ENCODE measurements around the gene TPCN2. TPM values are rescaled to one million over a fixed set of nuclear protein-coding genes. Genes with fewer than 3 reads are reported as not detected.

Gene TPCN2
- total RNA-seq, 4 donors from 2014 or later = 12.7 to 16.9 (median 14.2) TPM

DNA sequence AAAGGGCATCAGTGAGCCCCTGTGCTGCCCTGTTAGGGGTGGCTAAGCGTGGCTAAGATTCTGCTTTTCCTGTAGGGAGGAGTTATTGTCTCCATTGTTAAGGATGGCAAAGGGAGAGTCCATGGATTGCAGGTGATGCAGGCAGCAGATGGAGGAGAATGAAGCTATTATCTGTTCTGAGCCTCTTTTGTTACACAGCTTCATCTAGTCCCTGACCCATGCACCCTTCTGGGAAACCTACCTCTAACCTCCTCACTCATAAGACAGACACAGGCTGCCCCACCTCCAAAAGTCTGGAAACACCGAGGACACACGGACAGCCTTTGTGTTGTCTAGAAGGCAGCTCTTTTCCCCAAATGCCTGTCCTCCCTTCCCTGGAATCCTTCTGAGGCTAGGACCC, 120.7 kb downstream of the TPCN2 start:
- no peak for DNase-seq (ENCODE audit: low spot score in 2 of 2)
- intact Hi-C loops (cut with DNase I; ENCODE audit: low total_unique reads) = no loop called here
- TF ChIP-seq, protein P1, sequence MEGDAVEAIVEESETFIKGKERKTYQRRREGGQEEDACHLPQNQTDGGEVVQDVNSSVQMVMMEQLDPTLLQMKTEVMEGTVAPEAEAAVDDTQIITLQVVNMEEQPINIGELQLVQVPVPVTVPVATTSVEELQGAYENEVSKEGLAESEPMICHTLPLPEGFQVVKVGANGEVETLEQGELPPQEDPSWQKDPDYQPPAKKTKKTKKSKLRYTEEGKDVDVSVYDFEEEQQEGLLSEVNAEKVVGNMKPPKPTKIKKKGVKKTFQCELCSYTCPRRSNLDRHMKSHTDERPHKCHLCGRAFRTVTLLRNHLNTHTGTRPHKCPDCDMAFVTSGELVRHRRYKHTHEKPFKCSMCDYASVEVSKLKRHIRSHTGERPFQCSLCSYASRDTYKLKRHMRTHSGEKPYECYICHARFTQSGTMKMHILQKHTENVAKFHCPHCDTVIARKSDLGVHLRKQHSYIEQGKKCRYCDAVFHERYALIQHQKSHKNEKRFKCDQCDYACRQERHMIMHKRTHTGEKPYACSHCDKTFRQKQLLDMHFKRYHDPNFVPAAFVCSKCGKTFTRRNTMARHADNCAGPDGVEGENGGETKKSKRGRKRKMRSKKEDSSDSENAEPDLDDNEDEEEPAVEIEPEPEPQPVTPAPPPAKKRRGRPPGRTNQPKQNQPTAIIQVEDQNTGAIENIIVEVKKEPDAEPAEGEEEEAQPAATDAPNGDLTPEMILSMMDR (IDR thresholded peaks at IDR 0.05) = no peak
- TF ChIP-seq POLR2A (IDR thresholded peaks at IDR 0.05) = no peak
- 93 to 98% methylated on average over 3 of the region's 3 CpGs for WGBS, 2 donors
- no peak overlapping the region for H3K4me3 ChIP-seq (ENCODE audit: low read depth, poor library complexity, severe bottlenecking)

DNA sequence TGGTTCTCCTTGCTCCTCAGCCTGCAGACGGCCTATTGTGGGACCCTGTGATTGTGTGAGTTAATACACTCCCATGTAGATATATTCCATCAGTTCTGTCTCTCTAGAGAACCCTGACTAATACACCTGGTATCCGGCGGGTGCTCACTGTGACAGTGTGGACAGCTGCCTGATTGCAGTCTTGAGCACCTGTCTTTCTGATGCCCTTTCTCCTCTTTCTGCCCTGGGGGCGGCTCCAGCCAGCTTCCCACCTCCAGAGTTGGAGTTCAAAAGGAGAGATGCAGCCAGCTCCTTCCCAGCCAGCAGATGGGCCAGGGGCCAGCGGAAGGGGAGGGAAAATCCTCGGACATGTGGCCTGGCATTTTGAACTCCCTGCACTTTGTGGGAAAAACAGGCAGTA, 122.0 kb downstream of the TPCN2 start:
- WGBS, 2 donors = 75 to 84% methylated on average over 6 of the region's 6 CpGs
- TF ChIP-seq, protein P1 (IDR thresholded peaks at IDR 0.05) = no peak
- no peak for TF ChIP-seq POLR2A (IDR thresholded peaks at IDR 0.05)
- no peak for DNase-seq (ENCODE audit: low spot score in 2 of 2)
- H3K4me3 ChIP-seq (ENCODE audit: low read depth, poor library complexity, severe bottlenecking) = no peak overlapping the region
- intact Hi-C loops (cut with DNase I; ENCODE audit: low total_unique reads) = no loop called here

DNA sequence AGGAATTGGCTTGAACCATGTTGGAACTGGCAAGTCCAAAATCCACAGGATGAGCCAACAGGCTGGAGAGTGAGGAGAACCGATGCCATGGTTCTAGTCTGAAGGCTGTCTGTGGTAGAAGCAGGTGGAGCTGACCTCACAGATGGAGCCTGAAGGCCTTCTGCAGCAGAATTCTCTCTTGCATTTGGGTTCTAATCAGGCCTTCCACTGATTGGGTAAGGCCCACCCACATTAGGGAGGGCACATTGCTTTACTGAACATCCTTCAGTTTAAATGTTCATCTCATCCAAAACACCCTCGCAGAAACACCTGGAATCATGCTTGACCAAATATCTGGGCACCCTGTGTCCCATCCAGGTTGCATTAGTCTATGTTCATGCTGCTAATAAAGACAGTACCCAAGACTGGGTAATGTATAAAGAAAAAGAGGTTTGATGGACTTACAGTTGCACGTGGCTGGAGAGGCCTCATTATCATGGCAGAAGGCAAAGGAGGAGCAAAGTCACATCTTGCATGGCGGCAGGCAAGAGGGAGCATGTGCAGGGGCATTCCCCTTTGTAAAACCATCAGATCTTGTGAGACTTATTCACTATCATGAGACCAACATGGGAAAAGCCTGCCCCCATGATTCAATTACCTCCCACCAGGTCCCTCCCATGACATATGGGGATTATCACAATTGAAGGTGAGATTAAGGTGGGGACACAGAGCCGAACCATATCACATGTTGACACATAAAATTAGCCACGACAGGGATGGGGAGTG, 122.9 kb downstream of the TPCN2 start:
- 93% methylated on average over 6 of the region's 6 CpGs for WGBS, 2 donors
- no peak overlapping the region for H3K4me3 ChIP-seq (ENCODE audit: low read depth, poor library complexity, severe bottlenecking)
- TF ChIP-seq, protein P1 (IDR thresholded peaks at IDR 0.05) = no peak
- no peak for TF ChIP-seq POLR2A (IDR thresholded peaks at IDR 0.05)
- intact Hi-C loops (cut with DNase I; ENCODE audit: low total_unique reads) = no loop called here
- no peak for DNase-seq (ENCODE audit: low spot score in 2 of 2)

DNA sequence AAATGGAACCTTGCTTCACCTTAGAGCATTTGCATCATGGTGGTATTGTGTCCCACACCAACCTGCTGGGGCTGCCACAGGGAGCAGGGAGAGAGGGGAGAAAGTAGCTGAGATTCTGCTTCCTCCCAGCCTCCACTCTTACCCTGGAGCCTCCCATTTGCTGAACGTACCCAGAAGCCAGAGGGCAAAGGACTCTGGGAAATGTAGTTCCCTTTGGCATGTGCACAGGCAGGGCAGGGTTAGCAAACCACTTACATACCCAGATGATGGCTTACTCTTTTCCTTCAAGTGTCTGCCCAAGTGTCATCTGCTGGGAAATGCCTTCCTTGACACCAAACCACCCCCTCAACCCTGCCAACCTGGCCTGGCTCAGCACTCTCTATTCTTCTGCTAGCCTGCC, 123.9 kb downstream of the TPCN2 start:
- intact Hi-C loops (cut with DNase I; ENCODE audit: low total_unique reads) = no loop called here
- WGBS, 2 donors = 11 to 21% methylated on average over 1 of the region's 1 CpG
- TF ChIP-seq, protein P1 (IDR thresholded peaks at IDR 0.05) = no peak
- no peak for TF ChIP-seq POLR2A (IDR thresholded peaks at IDR 0.05)
- DNase-seq (ENCODE audit: low spot score in 2 of 2) = no peak
- no peak overlapping the region for H3K4me3 ChIP-seq (ENCODE audit: low read depth, poor library complexity, severe bottlenecking)

DNA sequence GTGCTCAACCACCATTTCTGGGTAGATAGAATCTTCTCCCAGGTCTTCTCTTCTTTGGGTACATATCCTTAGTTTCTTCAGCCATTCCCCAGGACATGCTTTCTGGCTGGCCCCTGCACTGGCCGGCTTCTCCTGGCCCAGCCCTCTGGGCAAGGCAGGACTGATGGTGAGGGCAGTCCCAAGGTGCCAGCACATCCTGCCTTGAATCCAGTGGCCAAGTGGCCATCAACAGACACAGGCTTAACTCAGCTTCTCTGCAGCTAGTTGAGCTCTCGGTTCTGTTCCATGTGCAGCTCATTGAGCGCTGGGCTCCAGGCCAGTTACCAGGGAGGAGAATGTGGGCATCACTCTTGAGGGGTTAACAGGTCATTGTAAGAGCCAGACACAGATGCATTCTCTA, 124.6 kb downstream of the TPCN2 start:
- WGBS, 2 donors = 97 to 100% methylated on average over 2 to 3 of the region's 3 CpGs
- no peak for TF ChIP-seq POLR2A (IDR thresholded peaks at IDR 0.05)
- TF ChIP-seq, protein P1 (IDR thresholded peaks at IDR 0.05) = no peak
- H3K4me3 ChIP-seq (ENCODE audit: low read depth, poor library complexity, severe bottlenecking) = no peak overlapping the region
- intact Hi-C loops (cut with DNase I; ENCODE audit: low total_unique reads) = no loop called here
- no peak for DNase-seq (ENCODE audit: low spot score in 2 of 2)
